GM18519 (cell line): Measurements from ENCODE around the gene OTP.

Source experiments
- ATAC-seq: cut with Tn5 transposase; IDR thresholded peaks from one replicate; pipeline ENCODE4 v1.9.1; 2021; ENCODE audit warnings: mild to moderate bottlenecking, moderate library complexity; ENCODE audit not compliant: unreplicated experiment, low FRiP score

The OTP gene

DNA sequence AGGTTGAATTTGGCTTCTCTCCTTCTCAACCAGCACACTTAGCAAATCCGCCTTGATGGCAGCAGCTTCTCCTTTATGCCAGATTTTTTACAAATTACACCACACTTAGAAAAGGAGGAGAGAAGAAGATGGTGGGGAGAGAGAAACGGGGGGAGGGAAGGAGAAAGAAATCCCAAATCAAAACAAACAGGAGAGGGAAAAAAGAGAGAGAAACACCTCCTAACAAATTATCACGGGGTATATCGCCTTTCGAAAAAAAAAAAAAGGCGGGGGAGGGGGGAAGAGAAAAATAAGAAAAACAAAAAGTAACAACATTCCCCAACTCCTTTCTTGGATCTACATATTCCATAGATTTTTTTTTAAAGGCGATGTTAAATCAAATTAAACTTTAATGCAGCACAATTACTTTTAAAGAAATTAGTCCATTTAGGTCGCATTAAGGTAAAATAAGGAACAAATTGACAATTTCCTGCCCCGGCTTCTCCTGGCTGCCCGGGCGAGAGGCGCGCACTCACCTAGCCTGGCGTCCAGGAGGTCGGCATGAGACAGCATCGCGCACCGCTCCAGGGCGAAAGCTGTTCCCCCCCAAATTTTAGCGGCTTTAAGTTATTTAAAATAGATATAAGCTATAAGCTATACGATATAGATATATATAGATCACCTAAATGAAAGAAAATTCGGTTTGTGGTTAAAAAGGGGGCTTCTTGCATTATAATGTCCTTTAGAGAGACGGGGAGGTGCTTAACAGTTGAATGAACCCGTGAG, at the start of gene OTP:
Gene OTP, minus strand, starts transcription at position 716 of the 765 bp plus-strand sequence. Its CDS starts 164 bp downstream, at position 552.
- ATAC-seq: no peak

DNA sequence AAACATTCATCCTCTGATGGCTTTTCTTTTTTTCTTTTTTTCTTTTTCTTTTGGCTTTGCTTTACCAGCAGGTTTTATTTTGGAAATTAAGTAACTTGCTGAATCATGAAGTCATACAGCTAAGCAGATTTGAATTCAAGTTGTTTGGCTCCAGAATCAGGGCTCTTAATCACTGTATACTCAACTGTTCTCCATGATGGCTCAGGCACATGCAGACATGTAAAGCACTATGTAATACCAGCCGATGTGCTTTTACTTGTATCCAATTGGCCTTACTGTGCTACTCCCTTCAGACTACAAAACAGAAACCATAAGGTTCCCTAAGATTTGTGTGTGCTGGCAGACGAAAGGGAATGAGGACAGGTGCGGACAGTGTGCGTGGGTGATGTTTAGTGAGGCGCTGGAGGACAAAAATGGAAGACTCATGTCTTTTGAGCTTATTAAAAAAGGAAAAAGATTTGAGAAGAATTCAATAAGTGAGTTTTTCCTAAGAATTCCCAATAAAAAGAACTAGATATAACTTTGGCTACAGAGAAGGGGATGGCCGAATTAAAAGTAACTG, 44.7 kb upstream of the OTP start:
- no peak for ATAC-seq

DNA sequence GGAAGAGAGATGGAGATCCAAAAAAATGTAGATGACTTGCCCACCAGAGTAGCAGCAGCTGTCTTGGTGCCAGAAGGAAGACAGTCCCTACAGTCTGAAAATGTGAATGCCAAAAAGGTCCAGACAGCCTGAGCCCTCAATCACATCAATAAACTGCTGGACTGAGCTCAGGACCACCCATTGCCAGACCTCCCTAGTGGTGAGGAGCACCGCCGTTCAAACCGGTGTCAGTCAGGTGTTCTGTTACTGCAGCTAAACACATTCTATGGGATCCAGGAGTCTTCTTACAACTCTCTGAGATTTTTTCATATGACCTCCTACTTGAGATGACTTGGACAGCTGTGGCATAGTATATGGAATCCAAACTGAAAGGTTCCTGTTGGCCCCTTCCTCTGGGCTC, 32.0 kb upstream of the OTP start:
- no peak for ATAC-seq

DNA sequence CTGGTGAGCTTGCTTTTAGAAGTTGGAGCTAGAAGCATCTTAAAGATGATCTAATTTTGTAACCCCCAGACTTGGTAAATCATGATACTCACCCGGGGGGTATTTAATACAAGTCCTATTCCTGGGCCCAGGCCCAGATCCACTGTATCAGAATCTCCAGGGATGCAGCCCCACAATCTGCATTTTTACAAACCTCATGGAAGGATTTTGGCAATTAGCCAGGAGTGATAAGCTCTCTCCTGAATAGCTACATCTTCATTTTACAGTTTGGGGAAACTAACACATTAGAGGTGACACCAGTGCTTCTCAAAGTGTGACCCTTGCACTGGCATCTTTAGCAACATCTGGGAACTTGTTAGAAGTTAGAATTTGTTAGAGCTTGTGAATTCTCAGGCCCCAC, 31.2 kb upstream of the OTP start:
- ATAC-seq: no peak

DNA sequence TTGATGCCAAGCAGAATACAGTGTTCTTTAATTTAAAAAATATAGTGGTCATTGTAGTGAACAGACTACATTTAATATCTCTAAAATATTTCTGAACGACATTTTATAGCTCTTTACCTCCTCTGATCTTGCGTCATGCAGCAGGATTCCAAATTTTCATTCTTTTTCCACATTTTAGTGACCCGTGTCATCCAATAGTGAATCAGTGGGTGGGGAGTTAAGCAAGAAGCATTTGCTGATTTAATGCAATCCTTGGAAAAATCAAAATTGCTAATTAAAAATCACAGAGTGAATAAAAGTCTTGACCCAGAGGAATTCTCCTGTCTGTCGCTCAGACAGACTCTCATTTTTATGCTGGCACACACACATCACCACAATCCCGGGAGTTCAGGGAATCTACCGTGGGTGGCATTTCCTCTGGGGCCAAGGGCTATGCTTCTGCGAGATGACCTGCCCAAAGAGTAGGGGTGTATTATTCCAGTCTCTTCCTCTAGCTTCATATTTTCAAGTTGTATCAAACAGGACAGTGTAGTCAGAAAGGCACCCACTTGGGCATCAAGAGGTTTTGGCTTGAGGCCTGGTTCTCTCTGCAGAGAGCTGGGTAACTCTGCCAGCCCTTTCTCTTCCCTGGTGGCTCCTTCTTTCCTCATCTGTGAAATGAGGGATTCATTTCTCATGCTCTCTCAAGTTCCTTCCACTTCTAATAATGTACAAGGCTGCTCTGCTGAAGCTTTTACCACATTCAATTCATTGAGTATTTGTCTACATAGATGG, 24.8 kb upstream of the OTP start:
- no peak for ATAC-seq

DNA sequence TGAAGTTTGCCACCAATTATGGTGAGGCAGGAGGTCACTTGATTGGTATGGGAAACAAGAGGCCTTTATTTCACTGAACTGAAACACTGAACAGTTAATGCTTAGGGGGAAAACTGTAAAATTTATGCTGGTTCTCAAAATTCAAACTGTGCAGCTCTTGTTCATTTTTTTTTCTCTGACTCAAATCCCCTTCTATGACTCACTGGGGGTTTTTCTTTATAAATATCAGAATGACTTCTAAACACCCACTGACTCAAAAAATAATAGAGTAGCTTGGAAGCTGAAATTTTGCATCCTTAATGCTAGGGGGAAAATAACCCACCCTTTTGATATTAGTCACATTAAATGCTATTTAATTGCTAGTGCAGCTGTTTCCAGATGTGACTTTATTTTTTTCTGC, 24.1 kb upstream of the OTP start:
- no peak for ATAC-seq

DNA sequence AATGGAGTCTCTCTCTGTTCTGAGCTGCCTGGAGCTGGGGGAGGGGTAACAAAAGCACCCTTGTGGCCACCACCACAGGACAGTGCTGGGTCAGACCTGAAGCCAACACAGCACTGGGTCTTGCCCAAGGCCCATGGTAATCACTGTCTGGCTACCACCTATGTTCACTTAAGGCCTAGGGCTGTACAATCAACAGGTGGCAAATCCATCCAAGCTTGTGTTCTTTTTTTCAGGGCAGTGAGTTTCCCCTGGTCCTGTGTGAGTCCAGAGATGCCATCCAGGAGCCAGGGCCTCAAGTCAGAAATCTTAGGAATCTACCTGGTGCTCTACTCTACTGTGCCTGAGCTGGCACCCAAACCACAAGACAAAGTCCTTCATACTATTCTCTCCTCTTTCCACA, 20.1 kb upstream of the OTP start:
- no peak for ATAC-seq

DNA sequence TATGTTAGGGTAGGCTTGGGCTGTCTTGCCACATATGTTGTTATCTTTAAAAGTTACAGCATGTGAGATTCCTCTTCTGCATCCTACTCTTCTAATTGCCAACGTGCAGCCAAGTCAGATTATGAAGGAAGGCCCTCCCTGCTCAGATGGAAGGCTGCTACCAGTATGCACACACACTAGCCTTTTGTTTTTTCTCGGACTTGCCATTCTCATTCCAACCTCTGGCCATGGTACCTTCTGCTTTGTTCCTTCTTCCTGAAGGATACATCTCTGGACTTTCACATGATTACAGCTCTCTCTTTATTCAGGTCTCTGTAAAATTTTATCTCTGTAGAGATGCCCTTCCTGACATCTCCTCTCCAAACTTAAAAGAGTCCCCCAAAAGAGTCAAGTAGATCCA, 12.8 kb upstream of the OTP start:
- ATAC-seq: no peak

DNA sequence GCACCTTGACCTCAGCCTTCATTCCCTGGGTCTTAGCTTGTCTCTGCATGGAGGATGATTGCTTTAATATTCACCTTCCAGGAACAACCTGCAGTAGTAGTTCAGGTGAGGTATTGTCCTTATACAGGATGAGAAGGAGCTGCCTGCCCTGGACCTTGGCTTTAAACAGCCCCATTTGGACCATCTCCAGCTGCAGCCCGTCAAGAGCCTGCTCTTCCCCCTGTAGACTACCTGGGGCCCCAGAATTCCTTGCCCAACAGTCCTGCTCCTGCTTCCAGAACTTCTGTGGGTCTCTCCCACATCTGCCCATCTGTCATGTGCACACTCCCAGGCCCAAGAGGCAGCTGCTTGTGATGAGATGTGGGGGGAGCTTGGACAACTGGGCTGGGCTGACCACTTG, 12.2 kb upstream of the OTP start:
- no peak for ATAC-seq

DNA sequence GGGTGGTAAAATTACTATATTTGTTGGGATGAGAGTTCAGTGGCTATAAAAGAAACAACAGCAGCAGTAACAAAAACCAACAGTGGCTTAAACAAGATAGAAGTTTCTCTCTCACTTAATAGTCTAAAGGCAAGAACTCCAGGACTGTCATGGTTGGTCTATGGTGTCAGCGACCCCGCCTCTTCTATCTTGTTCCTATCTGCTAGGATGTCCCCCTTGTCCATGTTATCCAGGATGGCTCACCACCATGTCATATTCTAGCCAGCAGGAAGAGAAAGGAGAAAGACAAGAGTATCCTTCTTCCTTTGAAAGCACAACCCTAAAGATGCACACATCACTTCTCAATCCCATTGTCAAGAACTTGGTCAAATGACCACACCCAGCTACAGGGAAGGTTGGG, 11.3 kb upstream of the OTP start:
- no peak for ATAC-seq

DNA sequence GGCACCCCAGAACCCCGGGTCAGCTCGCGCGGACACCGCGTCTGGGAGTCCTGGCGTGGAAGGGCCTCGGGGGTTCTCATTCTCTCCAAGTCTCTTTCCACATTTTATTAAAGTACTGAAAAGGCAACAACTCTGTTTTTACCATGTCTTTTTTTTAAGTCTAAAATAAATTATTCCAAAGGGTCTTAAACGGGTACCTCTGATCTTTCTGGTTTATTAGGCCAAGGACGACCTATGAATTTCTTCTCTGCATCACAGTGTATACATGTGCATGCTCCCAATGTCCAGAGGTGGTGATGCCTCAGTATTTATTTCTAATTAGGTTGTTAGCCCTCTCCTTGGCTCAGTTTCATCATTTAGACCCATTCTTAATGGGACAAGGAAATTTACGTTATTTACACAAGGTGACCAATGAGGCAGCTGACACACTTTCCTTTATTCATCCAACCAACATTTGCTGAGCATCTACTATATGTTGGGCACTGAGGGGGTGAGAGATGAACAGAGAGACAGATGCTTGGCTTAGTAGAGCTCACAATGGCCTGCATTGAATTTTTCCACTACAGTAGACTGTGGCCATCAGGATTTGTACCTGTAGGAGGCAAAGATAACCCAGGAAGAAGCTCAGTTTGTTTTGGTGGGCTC, 7.6 kb upstream of the OTP start:
- no peak for ATAC-seq

DNA sequence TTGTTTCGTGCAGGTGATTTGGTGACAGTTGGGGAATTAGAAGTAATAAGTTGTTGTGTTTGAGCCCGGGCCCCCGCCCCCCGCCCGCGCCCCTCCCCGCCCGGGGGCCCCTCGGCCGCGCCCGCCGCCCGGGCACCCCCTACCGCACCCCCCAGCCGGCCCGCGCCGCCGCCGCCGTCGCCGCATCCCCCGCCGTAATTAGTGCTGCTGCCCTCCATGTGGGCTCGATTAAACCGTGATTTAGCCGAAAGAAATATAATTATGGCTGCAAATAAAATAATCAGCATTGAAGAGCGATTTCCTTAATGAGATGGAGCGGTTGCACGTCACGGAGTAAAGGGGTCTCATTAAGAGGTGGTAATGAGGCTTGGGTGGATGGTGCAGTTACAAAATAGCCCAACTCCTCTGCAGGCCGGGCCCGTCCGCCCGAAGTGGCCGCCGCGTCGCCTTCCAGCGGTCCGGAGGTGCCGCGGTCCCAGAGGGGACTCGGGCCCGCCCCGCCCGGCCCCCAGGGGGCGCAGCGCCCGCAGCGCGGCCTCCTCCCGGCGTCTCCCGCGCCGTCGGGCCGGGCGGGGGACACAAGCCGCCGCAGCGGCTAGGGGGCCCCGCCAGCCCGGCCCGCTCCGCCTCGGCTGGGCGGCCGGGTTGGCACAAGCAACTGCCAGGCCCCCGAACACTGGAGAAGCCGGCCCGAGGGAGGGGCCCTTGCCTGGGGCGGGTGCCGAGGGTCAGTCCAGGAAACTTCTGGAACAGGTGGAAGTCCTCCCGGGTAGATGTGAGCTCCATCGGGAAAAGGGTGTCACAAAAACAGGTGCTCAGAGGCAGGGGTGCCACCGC, 6.9 kb upstream of the OTP start:
- no peak for ATAC-seq

DNA sequence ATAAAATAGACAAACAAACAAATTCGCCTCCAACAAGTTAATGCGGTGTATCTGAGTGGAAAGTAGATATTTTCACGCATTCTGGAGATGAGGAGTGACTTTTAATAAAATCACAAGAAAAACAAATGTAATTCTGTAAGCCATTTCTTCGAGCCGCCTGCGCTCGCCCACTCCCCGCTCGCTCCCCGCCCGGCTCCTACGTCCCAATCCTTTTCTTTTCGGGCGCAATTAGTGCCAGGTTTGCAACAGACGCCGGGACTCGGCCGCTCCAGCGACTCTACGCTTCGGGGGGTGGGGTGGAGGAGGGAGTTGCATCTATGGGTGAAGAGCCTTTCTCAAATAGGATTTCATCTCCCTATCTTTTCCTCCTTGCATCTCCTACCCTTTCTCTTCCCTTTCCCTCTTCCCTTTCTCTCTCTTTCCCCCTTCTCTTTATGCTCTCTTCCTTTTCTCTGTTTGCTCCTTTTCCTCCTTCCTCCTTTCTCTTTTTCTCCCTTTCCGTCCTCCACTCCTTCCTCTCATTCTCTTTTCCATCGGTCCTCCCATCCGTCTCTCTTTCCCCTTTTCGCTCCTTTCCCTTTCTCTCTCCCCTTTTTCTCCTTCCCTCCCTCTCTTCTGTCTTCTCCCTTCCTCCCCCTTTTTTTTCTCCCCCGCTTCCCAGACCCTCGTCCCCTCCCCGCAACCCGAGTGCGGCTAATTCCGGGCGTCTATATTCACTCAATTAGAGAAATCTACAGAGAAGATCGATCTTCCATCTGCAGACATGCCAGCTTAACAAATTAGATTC, 6.1 kb upstream of the OTP start:
- no peak for ATAC-seq

DNA sequence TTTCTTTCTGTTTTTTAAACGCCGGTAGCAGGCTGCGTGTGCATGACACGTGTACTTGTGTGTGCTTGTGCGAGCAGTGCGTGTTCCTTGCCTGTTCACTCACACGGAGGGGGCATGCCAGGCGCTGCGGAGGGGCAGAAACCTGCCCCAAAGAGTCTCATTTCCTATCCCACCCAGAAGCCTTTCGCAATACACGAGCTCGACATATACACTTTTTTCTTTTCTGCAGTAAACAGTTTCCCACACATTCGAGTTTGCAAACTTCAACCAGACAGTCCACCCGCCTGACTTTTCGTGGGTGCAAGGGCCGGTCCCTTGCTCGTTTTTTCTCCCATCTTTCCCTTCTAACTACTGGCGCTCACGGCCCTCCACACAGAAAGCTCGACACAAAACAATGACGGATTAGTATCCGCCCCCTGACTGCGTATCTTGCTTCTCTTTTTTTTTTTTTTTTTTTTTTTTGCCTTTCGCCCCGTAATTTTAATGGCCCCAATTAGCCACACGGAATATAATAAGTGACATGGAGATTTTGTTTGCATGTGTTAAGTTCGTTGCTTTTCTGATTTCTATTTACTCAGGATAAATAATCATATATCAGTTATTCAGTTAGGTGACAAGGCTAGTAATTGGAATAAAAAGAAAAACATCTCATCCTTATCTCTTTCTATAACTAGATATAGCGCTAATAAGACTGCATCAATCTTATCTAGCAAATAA, 5.3 kb upstream of the OTP start:
- ATAC-seq: no peak

DNA sequence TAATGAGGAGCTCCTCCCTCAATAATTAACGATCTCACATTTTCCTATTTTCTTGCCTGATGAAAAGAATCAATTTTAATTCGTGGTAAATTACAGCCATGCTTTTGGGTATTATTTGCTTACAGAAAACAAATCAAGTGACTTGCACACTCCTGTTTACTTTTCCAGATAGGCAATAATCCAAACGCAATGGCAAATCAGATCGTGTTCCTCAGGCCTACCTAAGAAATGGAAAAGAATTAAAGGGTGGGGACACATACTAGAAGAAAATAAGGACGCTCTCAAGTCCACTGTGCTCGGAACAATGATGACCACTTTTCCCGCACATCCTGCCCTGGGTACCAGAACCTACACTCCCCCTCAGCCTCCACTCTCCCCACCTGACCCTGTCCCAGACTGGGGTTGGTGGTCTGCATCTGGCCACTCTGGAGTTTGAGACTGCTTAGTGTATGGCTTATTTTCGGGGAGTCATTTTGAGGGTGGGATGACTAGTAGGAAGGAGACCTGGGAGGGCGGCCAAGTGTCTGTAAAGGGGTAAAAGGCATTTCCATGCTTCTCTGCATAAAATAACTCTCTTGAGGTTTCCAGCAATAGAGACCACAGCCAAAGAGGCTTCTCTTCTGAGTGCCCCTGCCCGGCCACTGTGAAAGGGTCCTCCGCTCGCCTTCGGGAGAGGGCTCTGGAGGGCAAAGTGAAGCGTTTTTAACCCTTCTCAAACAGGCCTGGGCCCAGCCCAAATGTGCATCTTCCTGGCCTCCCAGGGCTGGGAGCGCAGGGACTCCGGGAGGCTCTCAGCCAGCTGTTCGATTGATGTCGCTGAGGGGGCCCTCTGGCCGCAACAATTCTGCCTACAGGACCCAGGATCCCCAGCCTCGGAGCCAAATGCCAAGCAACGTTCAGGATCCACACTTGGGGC, 4.5 kb upstream of the OTP start:
- no peak for ATAC-seq

DNA sequence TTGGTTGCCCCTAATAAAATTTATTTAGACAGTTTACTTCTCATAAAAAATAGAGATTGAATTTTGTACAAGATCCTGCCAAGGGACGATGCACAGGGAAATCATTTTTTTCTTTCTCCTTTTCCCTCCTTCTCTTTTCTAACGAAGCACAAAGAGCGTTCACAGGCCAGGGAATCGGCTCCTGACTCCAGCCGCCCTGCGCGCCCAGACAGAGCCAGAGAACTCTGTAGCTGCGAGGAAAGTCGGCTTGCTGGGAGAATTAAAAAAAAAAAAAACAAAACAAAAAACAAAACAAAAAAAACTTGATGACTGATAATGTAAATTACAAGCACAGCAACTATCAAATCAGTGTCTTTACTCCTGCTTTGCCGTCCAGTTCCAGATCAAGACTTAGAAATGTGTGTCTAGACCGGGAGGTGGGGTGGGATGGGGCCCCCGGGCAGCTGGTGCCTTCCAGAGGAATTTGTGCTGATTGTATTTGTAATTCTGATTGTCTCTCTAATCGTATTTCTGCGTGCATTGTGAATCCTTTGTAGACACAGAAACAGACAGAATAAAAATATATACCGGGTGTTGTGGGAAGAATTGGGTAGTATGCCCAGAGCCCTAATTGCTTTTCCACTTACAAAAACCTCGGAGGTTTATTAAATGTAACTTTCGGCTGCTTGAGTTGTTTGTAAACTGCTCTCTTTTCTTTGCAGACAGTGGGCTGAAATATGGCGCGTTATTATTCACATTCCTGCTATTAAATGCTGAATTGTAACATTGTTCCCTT, 3.6 kb upstream of the OTP start:
- no peak for ATAC-seq

DNA sequence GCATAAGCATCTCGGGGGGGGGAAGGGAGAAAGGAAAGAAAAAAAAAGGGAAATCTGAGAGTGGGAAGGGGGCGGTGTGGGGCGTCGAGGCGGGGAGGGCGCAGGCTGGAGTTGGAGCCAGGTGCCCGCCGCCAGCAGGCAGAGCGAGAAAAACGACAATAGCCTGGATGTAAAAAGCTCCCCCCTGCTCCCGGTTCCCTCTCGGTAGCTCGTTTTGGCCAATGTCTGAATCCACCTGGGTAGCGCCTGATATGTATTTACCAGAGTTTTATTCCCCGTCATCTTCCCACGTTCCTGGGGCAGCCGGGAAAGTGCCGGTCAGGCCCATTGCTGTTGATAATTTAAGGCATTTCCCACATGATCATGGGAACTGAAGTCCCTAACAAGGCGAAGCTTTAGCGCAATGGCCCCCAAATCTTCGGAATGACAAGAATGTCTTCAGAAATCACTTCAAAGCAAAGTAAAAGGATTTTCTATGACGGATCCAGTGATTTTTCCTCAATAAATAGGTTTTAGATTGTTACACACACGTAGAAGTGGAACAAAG, 3.0 kb upstream of the OTP start:
- ATAC-seq: no peak
